HUES48 (cell line): ENCODE measurements around the gene RGS9.

Source experiments
- H3K27ac ChIP-seq: one replicate; pipeline ENCODE4 v1.7.0; 2013; ENCODE audit warnings: low read depth, low read length, inconsistent platforms
- H3K27me3 ChIP-seq: 2 replicates; pipeline ENCODE4 v1.6.1; 2013; ENCODE audit warnings: mild to moderate bottlenecking, low read length; ENCODE audit not compliant: control insufficient read depth, insufficient read depth
- H3K36me3 ChIP-seq: 2 replicates; pipeline ENCODE4 v1.6.1; 2013; ENCODE audit warnings: low read length; ENCODE audit not compliant: control insufficient read depth, insufficient read depth
- H3K4me1 ChIP-seq: 2 replicates; pipeline ENCODE4 v1.6.1; 2013; ENCODE audit warnings: mild to moderate bottlenecking, low read length; ENCODE audit not compliant: control insufficient read depth, insufficient read depth
- H3K4me3 ChIP-seq: 2 replicates; pipeline ENCODE4 v1.5.1; 2013; ENCODE audit warnings: mild to moderate bottlenecking, low read depth, low read length
- H3K9ac ChIP-seq: 2 replicates; pipeline ENCODE4 v1.6.1; 2013; ENCODE audit warnings: mild to moderate bottlenecking, low read depth, low read length, moderate library complexity
- H3K9me3 ChIP-seq: 2 replicates; pipeline ENCODE4 v1.6.1; 2013; ENCODE audit warnings: low read length; ENCODE audit not compliant: control insufficient read depth, insufficient read depth

Gene RGS9

DNA sequence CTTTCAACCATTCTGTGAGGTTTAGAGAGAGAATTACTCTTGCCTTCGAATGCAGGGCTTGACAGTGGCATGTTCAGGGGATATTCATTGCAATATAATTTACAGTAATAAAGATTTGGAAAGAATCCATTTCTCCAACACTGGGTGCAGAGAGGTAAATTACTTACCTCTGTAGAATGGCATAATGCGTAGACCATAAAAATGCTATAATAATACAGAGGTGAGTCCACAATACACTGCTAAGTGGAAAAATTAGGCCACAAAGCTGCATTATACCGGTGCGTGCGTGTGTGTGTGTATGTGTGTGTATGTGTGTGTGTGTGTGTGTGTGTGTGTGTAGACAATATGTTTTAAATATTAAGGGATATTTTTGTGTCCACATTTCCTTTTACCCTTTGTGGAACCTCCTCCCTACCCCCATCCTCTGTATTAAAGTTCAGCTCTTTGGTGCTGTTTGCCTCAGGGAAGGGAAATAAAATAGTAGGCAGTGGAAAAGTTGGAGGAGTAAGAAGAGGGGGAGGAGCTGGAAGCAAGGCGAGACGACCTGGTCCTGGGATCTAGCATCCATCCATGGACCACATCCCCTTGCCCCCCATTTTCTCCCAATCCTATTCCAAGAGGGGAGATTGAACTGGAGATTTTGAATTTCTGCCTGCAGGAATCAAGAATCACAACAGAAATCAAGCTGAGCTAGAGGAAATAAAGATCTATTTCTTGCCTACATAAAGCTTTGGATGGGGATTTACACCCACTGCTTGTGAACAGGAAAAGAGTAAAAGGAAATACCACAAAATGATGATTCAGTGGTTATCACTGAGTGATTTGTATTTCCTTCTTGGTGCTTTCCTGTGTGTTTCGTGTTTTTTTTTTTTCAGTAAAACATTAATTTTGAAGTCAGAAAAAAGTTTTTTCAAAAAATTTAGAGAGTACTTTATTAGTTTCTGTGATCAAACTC is 124.8 kb downstream of the RGS9 start:
- H3K27me3 ChIP-seq: no peaks in the 10 kb centered on the region
- no peak overlapping the region for H3K27ac ChIP-seq
- no peak overlapping the region for H3K9ac ChIP-seq

DNA sequence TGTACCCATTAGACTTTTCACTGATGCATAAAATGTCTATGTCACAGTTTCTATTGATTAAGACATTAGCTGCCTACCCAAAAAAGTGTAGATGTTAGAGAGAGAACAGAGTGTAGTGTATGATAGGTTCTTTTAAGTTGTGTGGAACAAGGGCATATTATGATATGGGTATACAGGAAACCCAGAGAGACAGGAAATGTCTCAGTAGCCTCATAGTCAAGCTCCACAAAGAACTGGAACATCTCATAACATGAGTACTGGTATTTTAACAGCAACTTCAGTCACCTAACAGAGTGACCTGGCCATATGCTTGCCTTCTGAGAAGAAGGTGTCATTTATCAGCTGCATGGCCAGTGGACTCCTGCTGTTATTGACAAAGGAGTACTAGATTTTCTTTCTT is 128.1 kb downstream of the RGS9 start:
- H3K4me3 ChIP-seq: no peak overlapping the region

More for the DNA sequence above, 124.8 kb downstream of the RGS9 start:
- no peaks in the 10 kb centered on the region for H3K9me3 ChIP-seq
- H3K4me1 ChIP-seq: no peaks in the 10 kb centered on the region
- H3K4me3 ChIP-seq: no peak overlapping the region
- H3K36me3 ChIP-seq: no peaks in the 10 kb centered on the region

DNA sequence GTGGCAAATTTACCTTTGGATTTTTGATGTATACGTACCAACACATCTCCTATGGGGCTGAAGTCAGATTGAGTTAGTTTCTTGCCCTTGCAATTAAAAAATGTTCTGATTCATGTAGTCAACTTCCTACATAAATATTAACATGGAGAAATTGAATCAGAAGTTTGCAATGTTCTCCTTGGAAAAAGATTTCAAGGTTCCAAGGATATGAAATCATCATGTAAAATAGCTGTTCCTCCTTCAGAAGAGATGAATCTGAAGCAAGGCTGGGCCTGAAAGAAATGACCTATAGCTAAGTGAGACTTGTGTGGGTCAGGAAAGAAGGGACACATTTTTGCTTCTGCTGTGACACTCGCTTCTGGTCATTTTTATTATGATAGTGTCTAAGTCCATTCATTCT is 131.7 kb downstream of the RGS9 start:
- Histone ChIP-seq H3K9ac (no peak overlapping the region), H3K27ac (no peak overlapping the region), H3K9me3 (no peaks in the 10 kb centered on the region), H3K36me3 (no peaks in the 10 kb centered on the region), H3K27me3 (no peaks in the 10 kb centered on the region), H3K4me1 (no peaks in the 10 kb centered on the region; the same call in 1 of the 2 replicates), H3K4me3 (no peak overlapping the region)

More for the DNA sequence above, 128.1 kb downstream of the RGS9 start:
- Histone ChIP-seq H3K9ac (no peak overlapping the region), H3K27ac (no peak overlapping the region), H3K36me3 (no peaks in the 10 kb centered on the region), H3K27me3 (no peaks in the 10 kb centered on the region), H3K4me1 (no peaks in the 10 kb centered on the region), H3K9me3 (no peaks in the 10 kb centered on the region)

DNA sequence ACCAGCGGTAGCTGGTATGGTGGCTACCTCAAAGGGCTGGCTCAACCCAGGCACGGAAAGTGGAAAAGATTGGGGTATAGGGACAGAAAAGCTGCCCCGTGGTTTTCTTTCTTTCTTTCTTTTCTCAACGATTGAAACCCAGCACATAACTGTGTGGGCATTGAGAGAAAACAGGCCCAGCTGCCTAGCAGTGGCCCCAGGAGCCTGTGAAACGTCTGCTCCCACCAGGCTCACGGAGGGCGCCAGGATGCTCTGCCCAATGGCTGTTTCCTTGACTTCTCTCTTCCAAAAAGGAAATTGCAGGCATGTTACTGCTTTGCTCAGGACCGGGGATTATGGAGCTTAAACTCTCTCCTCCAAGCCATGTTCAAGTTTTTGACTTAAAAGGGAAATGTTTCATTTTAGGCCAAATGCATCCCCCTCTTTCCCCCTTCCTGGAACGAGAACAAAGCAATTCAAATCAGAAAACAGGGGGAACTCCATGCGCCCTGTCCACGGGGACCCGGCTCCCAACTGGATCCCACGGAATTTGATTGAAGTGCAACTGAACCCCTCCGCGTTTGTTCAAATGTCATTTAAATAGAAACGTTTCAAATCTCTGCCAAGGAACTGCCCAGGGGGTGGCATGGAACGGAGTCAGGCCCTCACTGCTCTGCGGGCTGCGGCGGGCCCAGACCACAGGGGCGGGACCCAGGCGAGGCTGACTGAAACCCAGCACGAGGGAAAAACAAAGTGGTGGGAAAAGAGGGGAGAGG is 133.5 kb downstream of the RGS9 start:
- no peaks in the 10 kb centered on the region for H3K36me3 ChIP-seq
- no peak overlapping the region for H3K9ac ChIP-seq

DNA sequence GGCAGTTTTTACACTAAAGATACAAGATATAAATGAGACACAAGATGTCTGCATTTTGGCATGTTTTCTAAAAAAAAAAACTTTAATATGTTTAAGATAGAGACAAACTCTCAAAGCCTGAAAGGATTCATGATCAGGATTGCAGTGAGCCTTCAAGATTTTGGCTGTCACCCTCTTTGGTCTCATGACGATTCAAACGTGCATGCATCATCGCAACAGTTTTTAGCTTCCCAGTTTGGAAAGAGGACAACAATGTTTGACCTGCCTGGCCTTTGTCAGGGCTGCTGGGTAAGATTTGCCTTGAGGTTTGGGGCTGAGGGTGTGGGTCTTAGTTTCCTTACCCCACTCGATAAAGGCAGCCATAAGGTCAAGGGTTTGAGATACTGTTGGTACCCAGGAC is 134.1 kb downstream of the RGS9 start:
- no peak overlapping the region for H3K27ac ChIP-seq
- no peaks in the 10 kb centered on the region for H3K36me3 ChIP-seq
- no peak overlapping the region for H3K9ac ChIP-seq
- H3K4me3 ChIP-seq: no peak overlapping the region
- no peaks in the 10 kb centered on the region for H3K27me3 ChIP-seq
- no peaks in the 10 kb centered on the region; the same call in 1 of the 2 replicates for H3K4me1 ChIP-seq
- no peaks in the 10 kb centered on the region for H3K9me3 ChIP-seq

More for the DNA sequence above, 133.5 kb downstream of the RGS9 start:
- Histone ChIP-seq H3K27me3 (no peaks in the 10 kb centered on the region), H3K9me3 (no peaks in the 10 kb centered on the region), H3K27ac (no peak overlapping the region), H3K4me3 (no peak overlapping the region), H3K4me1 (no peaks in the 10 kb centered on the region; the same call in 1 of the 2 replicates)
